HG03469 (cell line): Measurements from ENCODE around the gene SMARCE1.

Experiments
- ATAC-seq: cut with Tn5 transposase; IDR thresholded peaks from one replicate; pipeline ENCODE4 v1.9.1; 2021; ENCODE audit warnings: mild to moderate bottlenecking, moderate library complexity, moderate number of reproducible peaks; ENCODE audit not compliant: unreplicated experiment

Gene SMARCE1

DNA sequence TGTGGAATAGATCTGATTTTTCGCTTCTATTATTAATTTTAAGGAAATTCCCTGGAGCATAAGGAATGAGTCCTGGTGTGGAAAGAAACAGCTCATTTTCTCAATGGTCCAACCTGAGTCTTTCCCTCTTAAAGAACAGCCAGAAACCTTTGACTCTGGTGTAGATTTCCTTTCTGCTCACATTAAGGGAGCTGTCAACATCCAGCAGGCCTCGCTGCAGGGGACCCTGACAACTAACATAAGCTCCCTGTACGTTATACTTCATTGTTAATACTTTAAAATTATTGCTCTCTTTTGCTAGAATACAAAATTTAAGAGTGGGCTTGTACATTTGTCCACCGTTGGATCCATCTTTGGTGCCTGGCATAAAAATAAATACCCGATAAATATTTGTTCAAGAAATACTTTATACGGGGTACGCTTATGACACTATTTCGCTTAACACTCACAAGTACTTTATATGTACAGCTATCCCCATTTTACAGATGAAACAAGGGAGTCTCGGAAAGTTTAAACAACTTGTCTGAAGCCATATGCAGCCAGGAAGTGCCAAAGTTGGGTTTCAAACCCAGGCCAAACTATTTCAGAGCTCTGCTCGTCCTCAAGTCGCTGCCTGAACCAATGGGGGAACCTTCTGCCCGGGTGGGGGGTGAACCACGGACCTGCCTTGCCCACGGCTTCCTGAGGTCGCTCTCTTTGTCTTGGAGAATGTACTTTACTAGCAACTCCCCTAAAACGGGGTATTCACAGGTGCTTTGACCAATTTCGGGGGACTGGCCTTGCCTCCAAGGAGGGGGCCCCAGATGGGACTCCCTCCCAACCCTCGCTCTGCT is 611 bp downstream of the SMARCE1 start:
- ATAC-seq = no peak

- ATAC-seq = no peak
These were observed 1.7 kb downstream of the SMARCE1 start for GRCh38 chr17:40645943-40646342.

GRCh38 chr17:40645291-40645690 is 2.3 kb downstream of the SMARCE1 start:
- ATAC-seq = no peak

- ATAC-seq = no peak
These were observed 9.7 kb downstream of the SMARCE1 start for GRCh38 chr17:40637931-40638330.

GRCh38 chr17:40633871-40634270 is 13.7 kb downstream of the SMARCE1 start:
- no peak for ATAC-seq

DNA sequence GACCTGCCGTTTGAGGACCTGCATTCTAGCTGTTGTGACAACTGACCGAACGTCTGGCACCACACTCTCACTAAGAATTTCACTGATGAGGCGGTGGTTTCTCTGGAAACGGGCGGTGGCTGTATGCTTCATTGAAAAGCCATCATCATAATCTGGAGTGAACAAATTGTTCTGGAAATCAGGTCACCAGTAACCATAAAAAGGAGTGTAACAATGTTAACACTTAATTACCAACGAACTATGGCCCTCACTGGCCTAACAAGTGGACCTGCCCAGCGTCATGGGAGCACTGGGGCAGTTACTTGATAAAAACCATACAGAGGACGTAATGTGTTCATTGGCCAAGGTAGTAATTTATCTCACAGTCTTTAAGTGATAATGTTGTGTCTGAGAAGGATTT is 15.4 kb downstream of the SMARCE1 start:
- no peak for ATAC-seq

DNA sequence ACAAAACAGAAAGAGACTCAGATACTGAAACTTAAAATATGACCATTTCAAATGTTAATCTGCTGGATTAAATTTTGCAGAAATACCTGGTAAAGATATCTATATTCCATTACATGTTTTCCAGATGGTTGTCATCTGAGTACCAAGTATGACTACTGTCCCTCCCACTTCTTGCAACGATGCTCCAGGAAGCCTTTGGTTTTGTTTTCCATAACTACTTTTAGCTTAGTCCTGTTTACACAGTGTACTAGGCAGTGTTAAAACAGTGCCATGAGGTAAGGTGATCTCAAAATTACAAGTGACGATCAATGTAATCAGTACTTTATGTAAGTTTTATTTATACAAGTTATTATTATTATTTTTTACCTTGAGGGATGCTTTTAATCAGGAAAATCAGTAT is 17.8 kb downstream of the SMARCE1 start:
- ATAC-seq = no peak

- no peak for ATAC-seq
These were observed 22.3 kb downstream of the SMARCE1 start for GRCh38 chr17:40625311-40625710.

GRCh38 chr17:40623419-40624210 is 24.0 kb downstream of the SMARCE1 start:
- no peak for ATAC-seq

GRCh38 chr17:40622509-40622928 is 25.1 kb downstream of the SMARCE1 start:
- no peak for ATAC-seq

DNA sequence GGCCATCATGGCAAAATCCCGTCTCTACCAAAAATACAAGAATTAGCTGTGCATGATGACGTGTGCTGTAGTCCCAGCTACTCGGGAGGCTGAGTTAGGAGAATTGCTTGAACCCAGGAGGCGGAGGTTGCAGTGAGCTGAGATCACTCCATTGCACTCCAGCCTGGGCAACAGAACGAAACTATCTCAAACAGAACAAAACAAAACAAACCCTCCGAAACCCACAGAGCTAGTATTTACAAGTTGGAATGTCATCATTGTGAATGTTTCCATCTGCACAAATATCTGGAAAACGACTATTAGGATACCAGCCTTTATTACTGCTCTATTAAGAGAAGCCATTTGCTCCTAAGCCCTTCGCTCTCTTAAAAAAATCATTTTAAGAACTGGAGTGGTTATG is 26.0 kb downstream of the SMARCE1 start:
- no peak for ATAC-seq

GRCh38 chr17:40621019-40621418 is 26.6 kb downstream of the SMARCE1 start:
- ATAC-seq = no peak

GRCh38 chr17:40618754-40619625 is 28.6 kb downstream of the SMARCE1 start:
- no peak for ATAC-seq

GRCh38 chr17:40617678-40618240 is 29.9 kb downstream of the SMARCE1 start:
- ATAC-seq = no peak

- no peak for ATAC-seq
These were observed 31.0 kb downstream of the SMARCE1 start for GRCh38 chr17:40616592-40616991.

- ATAC-seq = no peak
These were observed 31.7 kb downstream of the SMARCE1 start for GRCh38 chr17:40615841-40616476.

DNA sequence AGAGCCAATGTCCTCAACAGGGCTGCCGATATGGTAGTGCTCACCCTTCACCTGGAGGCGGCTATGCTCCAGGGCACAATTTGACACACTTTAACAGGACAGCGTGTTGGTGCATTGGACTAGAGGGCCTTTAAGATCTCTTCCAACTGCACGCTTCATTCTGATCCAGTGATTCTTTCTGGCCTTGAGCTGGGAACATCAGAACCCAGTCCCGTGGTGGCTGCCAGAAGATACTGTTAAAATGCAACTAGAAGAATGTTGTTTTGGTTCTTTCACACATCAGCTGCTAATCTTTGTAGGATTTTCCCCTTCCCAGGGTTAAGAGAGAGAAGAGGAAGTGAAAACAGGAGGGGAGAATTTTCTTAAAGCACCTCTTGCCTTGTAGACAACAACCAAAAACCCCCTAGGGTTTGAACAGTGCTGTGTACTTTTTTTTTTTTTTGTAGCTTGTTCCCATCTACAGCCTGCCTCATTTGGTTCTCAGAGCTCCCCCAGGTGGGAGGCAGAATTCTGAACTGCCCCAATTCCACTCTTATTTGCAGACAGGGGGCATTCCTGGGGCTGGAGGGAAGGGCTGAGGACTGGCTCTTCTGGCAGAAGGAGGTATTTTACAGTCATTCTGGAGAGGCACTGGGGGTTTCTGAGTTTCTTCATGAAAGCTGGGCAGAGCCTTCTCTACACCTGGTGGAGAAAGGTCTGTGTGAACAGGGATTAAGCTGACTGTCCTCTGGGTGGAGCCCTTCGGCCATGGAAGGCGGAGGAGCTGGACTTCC is 32.4 kb downstream of the SMARCE1 start:
- peak; percentile 48 for ATAC-seq

DNA sequence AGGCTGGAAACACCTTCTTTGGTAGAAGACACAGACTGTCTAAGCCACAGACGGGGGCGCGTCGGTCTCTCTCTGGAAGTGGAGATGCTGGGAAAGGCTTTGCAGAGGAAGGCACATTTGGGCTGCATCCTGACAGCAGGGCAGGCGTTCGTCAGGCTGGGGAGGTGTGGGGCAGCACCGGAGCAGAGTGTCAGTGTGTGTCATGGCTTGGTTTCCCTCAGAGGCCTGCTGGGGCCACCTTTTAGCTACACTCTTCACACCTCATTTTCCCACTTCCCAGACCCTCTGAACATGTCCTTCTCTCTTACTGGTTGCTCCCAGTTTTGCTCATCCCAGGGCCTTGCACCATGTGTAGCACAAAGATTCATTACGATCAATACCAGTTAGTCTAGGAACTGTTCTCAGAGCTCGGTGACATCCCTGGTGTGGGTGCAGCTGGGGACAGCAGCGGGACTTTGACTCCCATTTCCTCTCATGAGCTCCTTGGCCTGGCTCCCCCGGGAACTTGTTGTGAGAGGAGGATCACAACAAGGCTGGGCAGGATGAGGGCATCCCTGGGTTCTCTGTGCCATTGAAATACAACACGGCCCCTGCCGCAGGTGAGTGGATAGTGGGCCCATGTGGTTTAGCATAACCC is 33.1 kb downstream of the SMARCE1 start:
- ATAC-seq = no peak
